ENCODE results near the gene LRRC3. TPM values are rescaled to one million over a fixed set of nuclear protein-coding genes. Genes with fewer than 3 reads are reported as not detected.

LRRC3 gene
- total and polyA plus RNA-seq, 2 donors (not counting 3 experiments of a cell fraction or from before 2014, with no cell fraction given), result 4.8 to 4.9 TPM

DNA sequence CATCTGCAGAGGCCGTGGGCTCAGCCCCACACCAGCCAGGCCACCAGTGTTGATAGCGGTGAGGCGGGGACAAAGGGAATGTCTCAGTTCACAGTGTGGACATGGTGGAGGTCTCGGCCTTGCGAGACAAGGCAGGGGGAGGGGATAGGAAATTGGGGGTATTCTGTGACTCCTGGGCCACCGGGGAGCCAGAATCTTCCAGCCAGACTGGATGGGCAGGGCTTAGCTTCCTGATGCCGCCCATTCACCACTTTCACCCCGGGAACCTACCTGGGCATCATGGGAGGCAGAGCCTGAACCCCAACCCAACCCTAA is 5.1 kb downstream of the LRRC3 start:
- Histone ChIP-seq H3K27me3 (ENCODE audit: control insufficient read depth in 2 of 2, insufficient read depth in 2 of 2, low read length in 2 of 2) (no peaks in the 10 kb centered on the region), H3K9ac (replicated peaks; ENCODE audit: extremely low read depth, insufficient read depth, low read length) (no peak overlapping the region), H3K9me1 (replicated peaks; ENCODE audit: control insufficient read depth, extremely low read depth, insufficient read depth, low read length) (no peaks in the 10 kb centered on the region), H3K4me3 (replicated peaks in 1 of 3; ENCODE audit: insufficient read depth in 1 of 3, low read depth in 1 of 3, low read length in 3 of 3) (no peak overlapping the region), H2AFZ (ENCODE audit: low read depth, low read length) (no peak overlapping the region), H3K4me2 (ENCODE audit: insufficient read depth, low read length) (no peak overlapping the region), H3K79me2 (ENCODE audit: control insufficient read depth, insufficient read depth, low read length) (no peaks in the 10 kb centered on the region), H3K9me3 (replicated peaks; ENCODE audit: control insufficient read depth, insufficient read depth, low read length) (no peaks in the 10 kb centered on the region), H3K27ac (ENCODE audit: insufficient read depth, low read depth, low read length) (no peak overlapping the region), H4K20me1 (replicated peaks; ENCODE audit: control insufficient read depth, extremely low read depth, insufficient read depth, low read length) (no peaks in the 10 kb centered on the region), H3K36me3 (ENCODE audit: control insufficient read depth in 2 of 2, extremely low read depth in 1 of 2, insufficient read depth in 2 of 2, low read length in 2 of 2) (no peaks in the 10 kb centered on the region), H3K4me1 (ENCODE audit: control insufficient read depth, extremely low read depth, insufficient read depth, low read length) (no peaks in the 10 kb centered on the region)
- intact Hi-C loops (cut with micrococcal nuclease), result no loop called here
- ChIA-PET CTCF (no interaction called here), POLR2A (no interaction called here)
- DNase-seq (ENCODE audit: low read depth, low spot score) (no peak), FAIRE-seq (no peak)
- no TSS peak for BruUV-seq (replicated peaks)
- no peak for TF ChIP-seq MYC (IDR thresholded peaks at IDR 0.05; ENCODE audit: low read depth, low read length)
- TF ChIP-seq GATA2 (IDR thresholded peaks at IDR 0.05; ENCODE audit: insufficient read depth, insufficient read length, low read depth, low read length), result no peak
- no peak for TF ChIP-seq POLR2AphosphoS5 (IDR thresholded peaks at IDR 0.05; ENCODE audit: insufficient read depth, low read depth, low read length)
- TF ChIP-seq FOS (IDR thresholded peaks at IDR 0.05; ENCODE audit: borderline replicate concordance, insufficient read depth, low read length), result no peak
- dilution Hi-C loops (cut with MboI; ENCODE audit: extremely low pct_ligation_motif_present, low sequenced_read_pairs), result no loop called here

DNA sequence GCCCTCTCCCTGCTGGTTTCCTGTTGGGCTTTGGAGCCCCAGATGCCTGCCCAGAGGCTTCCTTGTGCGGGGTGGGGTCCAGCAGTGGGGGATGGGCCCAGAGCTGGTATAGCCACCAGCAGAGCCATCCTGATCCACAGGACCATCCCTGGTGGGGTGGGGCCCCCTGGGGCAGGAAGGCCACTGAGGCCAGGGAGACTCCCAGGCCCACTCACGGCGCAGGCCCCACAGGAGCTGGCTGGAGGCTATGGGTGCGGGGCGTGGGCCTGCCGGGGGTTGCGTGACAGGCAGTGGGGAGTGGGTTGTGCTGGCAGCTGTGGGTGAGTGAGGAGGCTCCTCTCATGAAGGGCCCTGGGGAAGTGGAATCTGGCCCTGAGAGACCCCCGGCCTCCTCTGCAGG is 5.7 kb downstream of the LRRC3 start:
- no peak for FAIRE-seq
- Histone ChIP-seq H3K27me3 (ENCODE audit: control insufficient read depth in 2 of 2, insufficient read depth in 2 of 2, low read length in 2 of 2) (no peaks in the 10 kb centered on the region), H3K9me1 (replicated peaks; ENCODE audit: control insufficient read depth, extremely low read depth, insufficient read depth, low read length) (no peaks in the 10 kb centered on the region), H3K4me2 (ENCODE audit: insufficient read depth, low read length) (no peak overlapping the region), H3K27ac (ENCODE audit: insufficient read depth, low read depth, low read length) (no peak overlapping the region), H4K20me1 (replicated peaks; ENCODE audit: control insufficient read depth, extremely low read depth, insufficient read depth, low read length) (no peaks in the 10 kb centered on the region), H3K4me1 (ENCODE audit: control insufficient read depth, extremely low read depth, insufficient read depth, low read length) (no peaks in the 10 kb centered on the region), H3K9me3 (replicated peaks; ENCODE audit: control insufficient read depth, insufficient read depth, low read length) (no peaks in the 10 kb centered on the region), H3K9ac (replicated peaks; ENCODE audit: extremely low read depth, insufficient read depth, low read length) (no peak overlapping the region), H3K4me3 (replicated peaks in 1 of 3; ENCODE audit: insufficient read depth in 1 of 3, low read depth in 1 of 3, low read length in 3 of 3) (no peak overlapping the region), H3K36me3 (ENCODE audit: control insufficient read depth in 2 of 2, extremely low read depth in 1 of 2, insufficient read depth in 2 of 2, low read length in 2 of 2) (no peaks in the 10 kb centered on the region), H2AFZ (ENCODE audit: low read depth, low read length) (no peak overlapping the region), H3K79me2 (ENCODE audit: control insufficient read depth, insufficient read depth, low read length) (no peaks in the 10 kb centered on the region)
- no peak for TF ChIP-seq GATA2 (IDR thresholded peaks at IDR 0.05; ENCODE audit: insufficient read depth, insufficient read length, low read depth, low read length)
- TF ChIP-seq, protein P1, sequence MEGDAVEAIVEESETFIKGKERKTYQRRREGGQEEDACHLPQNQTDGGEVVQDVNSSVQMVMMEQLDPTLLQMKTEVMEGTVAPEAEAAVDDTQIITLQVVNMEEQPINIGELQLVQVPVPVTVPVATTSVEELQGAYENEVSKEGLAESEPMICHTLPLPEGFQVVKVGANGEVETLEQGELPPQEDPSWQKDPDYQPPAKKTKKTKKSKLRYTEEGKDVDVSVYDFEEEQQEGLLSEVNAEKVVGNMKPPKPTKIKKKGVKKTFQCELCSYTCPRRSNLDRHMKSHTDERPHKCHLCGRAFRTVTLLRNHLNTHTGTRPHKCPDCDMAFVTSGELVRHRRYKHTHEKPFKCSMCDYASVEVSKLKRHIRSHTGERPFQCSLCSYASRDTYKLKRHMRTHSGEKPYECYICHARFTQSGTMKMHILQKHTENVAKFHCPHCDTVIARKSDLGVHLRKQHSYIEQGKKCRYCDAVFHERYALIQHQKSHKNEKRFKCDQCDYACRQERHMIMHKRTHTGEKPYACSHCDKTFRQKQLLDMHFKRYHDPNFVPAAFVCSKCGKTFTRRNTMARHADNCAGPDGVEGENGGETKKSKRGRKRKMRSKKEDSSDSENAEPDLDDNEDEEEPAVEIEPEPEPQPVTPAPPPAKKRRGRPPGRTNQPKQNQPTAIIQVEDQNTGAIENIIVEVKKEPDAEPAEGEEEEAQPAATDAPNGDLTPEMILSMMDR (IDR thresholded peaks at IDR 0.05; ENCODE audit: extremely low read depth in 1 of 2, insufficient read depth in 1 of 2, low read depth in 1 of 2, low read length in 2 of 2), result no peak
- no peak for TF ChIP-seq MYC (IDR thresholded peaks at IDR 0.05; ENCODE audit: low read depth, low read length)
- TF ChIP-seq FOS (IDR thresholded peaks at IDR 0.05; ENCODE audit: borderline replicate concordance, insufficient read depth, low read length), result no peak
- TF ChIP-seq POLR2AphosphoS5 (IDR thresholded peaks at IDR 0.05; ENCODE audit: insufficient read depth, low read depth, low read length), result no peak
- TF ChIP-seq EZH2 (IDR thresholded peaks at IDR 0.05; ENCODE audit: borderline replicate concordance, low read depth, low read length, severe bottlenecking), result no peak
- TF ChIP-seq POLR2A (IDR thresholded peaks at IDR 0.05; ENCODE audit: low read depth, low read length), result no peak
- no peak for TF ChIP-seq JUN (IDR thresholded peaks at IDR 0.05; ENCODE audit: borderline replicate concordance, insufficient read depth, insufficient read length, low read depth)
- TF ChIP-seq, protein P2, sequence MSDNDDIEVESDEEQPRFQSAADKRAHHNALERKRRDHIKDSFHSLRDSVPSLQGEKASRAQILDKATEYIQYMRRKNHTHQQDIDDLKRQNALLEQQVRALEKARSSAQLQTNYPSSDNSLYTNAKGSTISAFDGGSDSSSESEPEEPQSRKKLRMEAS (IDR thresholded peaks at IDR 0.05; ENCODE audit: insufficient read depth, insufficient read length), result no peak
- POLR2A ChIA-PET, result no interaction called here
- no peak for DNase-seq (ENCODE audit: low read depth, low spot score)
- CTCF ChIA-PET, result interaction anchor here (0.9 to 1.1 kb wide), 2 partner anchors 13 to 19 kb away, joined by 3 to 4 read pairs; no protein-coding TSS in a partner anchor
- intact Hi-C loops (cut with micrococcal nuclease), result no loop called here
- dilution Hi-C loops (cut with MboI; ENCODE audit: extremely low pct_ligation_motif_present, low sequenced_read_pairs), result no loop called here
- BruUV-seq (replicated peaks), result no TSS peak

Measured in endothelial cell of umbilical vein (primary cell).